Osteoblast (primary cell): Measurements from ENCODE around the gene TMEM139. TPM values are rescaled to one million over a fixed set of nuclear protein-coding genes. Genes with fewer than 3 reads are reported as not detected.
"Not testable (repeated sequence)": the region's sequence is repeated elsewhere in the genome, so short reads cannot be mapped to it uniquely, and the experiment has no call there.

Experiments
- DNase-seq: peaks from one replicate; pipeline ENCODE4 v3.0.0; 2011; ENCODE audit warnings: low spot score, mixed read lengths; ENCODE audit not compliant: insufficient read length; ENCODE audit errors: missing footprints
- H2AFZ ChIP-seq: 2 replicates; pipeline ENCODE4 v1.6.0; 2011; ENCODE audit warnings: mild to moderate bottlenecking, low read length
- H3K27ac ChIP-seq: 2 replicates; pipeline ENCODE4 v1.5.1; 2011; ENCODE audit warnings: mild to moderate bottlenecking, low read depth, low read length, moderate library complexity
- H3K27me3 ChIP-seq: 2 replicates; pipeline ENCODE4 v1.6.0; 2012; ENCODE audit warnings: mild to moderate bottlenecking, control low read depth, inconsistent platforms, low read length, moderate library complexity; ENCODE audit not compliant: insufficient read depth
- H3K36me3 ChIP-seq: 2 replicates; pipeline ENCODE4 v1.5.1; 2011; ENCODE audit warnings: mild to moderate bottlenecking, low read length, control low read depth, moderate library complexity; ENCODE audit not compliant: insufficient read depth
- H3K4me1 ChIP-seq: 2 replicates; pipeline ENCODE4 v1.5.1; 2011; ENCODE audit warnings: mild to moderate bottlenecking, low read length, control low read depth, moderate library complexity; ENCODE audit not compliant: insufficient read depth
- H3K4me2 ChIP-seq: 2 replicates; pipeline ENCODE4 v1.6.0; 2011; ENCODE audit warnings: mild to moderate bottlenecking, low read length; ENCODE audit not compliant: insufficient read depth
- H3K4me3 ChIP-seq: fragments of 200-600 bp; sonication (generic); 3 replicates; pipeline ENCODE4 v1.5.1; 2012; ENCODE audit warnings: mild to moderate bottlenecking, low read length, inconsistent platforms; ENCODE audit not compliant: insufficient read depth
- H3K79me2 ChIP-seq: 2 replicates; pipeline ENCODE4 v1.6.0; 2012; ENCODE audit warnings: mild to moderate bottlenecking, low read length, control low read depth, inconsistent platforms; ENCODE audit not compliant: insufficient read depth
- H3K9me3 ChIP-seq: 2 replicates; pipeline ENCODE4 v1.5.1; 2011; ENCODE audit warnings: low read depth, low read length, control low read depth
- H4K20me1 ChIP-seq: 2 replicates; pipeline ENCODE4 v1.6.0; 2012; ENCODE audit warnings: mild to moderate bottlenecking, low read length, control low read depth; ENCODE audit not compliant: insufficient read depth
- CTCF ChIP-seq: IDR thresholded peaks from 2 replicates; pipeline ENCODE4 v1.5.1; 2011; ENCODE audit warnings: mild to moderate bottlenecking, low read depth, low read length, moderate library complexity; ENCODE audit errors: extremely low read depth
- total RNA-seq: library from RNA; depleted of rRNA; stranded (reverse); fragments of >200 nt; gene quantifications from 2 replicates; pipeline ENCODE4 v1.2.3, GENCODE V29; 2012

TMEM139 gene
- total RNA-seq, 1 donor, result not detected

- Histone ChIP-seq H3K4me2 (peak within 1 kb of the TSS; percentile 95), H3K9me3 (no peaks in the 10 kb centered on the region), H2AFZ (peak within 1 kb of the TSS; percentile 95), H3K79me2 (peaks cover 39% of the 10 kb centered on the region), H3K4me1 (peaks cover 14% of the 10 kb centered on the region), H3K36me3 (peaks cover 17% of the 10 kb centered on the region), H4K20me1 (peaks cover 6% of the 10 kb centered on the region), H3K4me3 (peak within 1 kb of the TSS; percentile 95), H3K27me3 (no peaks in the 10 kb centered on the region), H3K27ac (peak within 1 kb of the TSS; percentile 80)
- peak; percentile 17 for TF ChIP-seq CTCF
- DNase-seq, result peak; percentile 100
These were observed 3.4 kb downstream of the TMEM139 start, which contains the start of gene CASP2 for GRCh38 chr7:143287935-143288826. Gene CASP2, plus strand, starts transcription at chr7:143288351. Its CDS starts 105 bp downstream, at chr7:143288456.

- Histone ChIP-seq H2AFZ (peak overlapping the region; percentile 95), H3K27ac (peak overlapping the region; percentile 80), H3K4me2 (peak overlapping the region; percentile 95), H3K79me2 (peaks cover 39% of the 10 kb centered on the region), H3K27me3 (no peaks in the 10 kb centered on the region), H3K4me3 (peak overlapping the region; percentile 95), H3K9me3 (no peaks in the 10 kb centered on the region), H3K36me3 (peaks cover 24% of the 10 kb centered on the region), H3K4me1 (peaks cover 14% of the 10 kb centered on the region), H4K20me1 (peaks cover 6% of the 10 kb centered on the region)
- TF ChIP-seq CTCF, result no peak
- DNase-seq, result peak; percentile 82
These were observed 4.1 kb downstream of the TMEM139 start for GRCh38 chr7:143288836-143289235.

- Histone ChIP-seq H2AFZ (no peak overlapping the region), H3K36me3 (peaks cover 29% of the 10 kb centered on the region), H3K27ac (peak overlapping the region; percentile 80), H3K79me2 (peaks cover 39% of the 10 kb centered on the region), H3K9me3 (no peaks in the 10 kb centered on the region), H3K4me3 (peak overlapping the region; percentile 95), H3K27me3 (no peaks in the 10 kb centered on the region), H4K20me1 (peaks cover 6% of the 10 kb centered on the region), H3K4me1 (peaks cover 14% of the 10 kb centered on the region), H3K4me2 (peak overlapping the region; percentile 95)
- peak; percentile 55 for DNase-seq
- no peak for TF ChIP-seq CTCF
These were observed 4.7 kb downstream of the TMEM139 start for GRCh38 chr7:143289421-143289820.

- peaks cover 14% of the 10 kb centered on the region for H3K4me1 ChIP-seq
- H3K27ac ChIP-seq, result peak overlapping the region; percentile 80
- peak overlapping the region; percentile 95 for H3K4me2 ChIP-seq
- not testable (repeated sequence) for DNase-seq, H3K27me3 ChIP-seq, H3K9me3 ChIP-seq, H2AFZ ChIP-seq, H4K20me1 ChIP-seq
- peak overlapping the region; percentile 95 for H3K4me3 ChIP-seq
- H3K79me2 ChIP-seq, result peaks cover 39% of the 10 kb centered on the region
- peaks cover 34% of the 10 kb centered on the region for H3K36me3 ChIP-seq
These were observed 5.1 kb downstream of the TMEM139 start for GRCh38 chr7:143289888-143290287.
